Measurements from ENCODE around the gene FAM228B. TPM values are rescaled to one million over a fixed set of nuclear protein-coding genes. Genes with fewer than 3 reads are reported as not detected.

Gene FAM228B
- total RNA-seq, 1 donor from 2014 or later, result 9.7 TPM

GRCh38 chr2:24211408-24211807, 88.1 kb downstream of the FAM228B start:
- H3K27ac Mint-ChIP-seq (ENCODE audit: unreplicated experiment), result no peak overlapping the region

DNA sequence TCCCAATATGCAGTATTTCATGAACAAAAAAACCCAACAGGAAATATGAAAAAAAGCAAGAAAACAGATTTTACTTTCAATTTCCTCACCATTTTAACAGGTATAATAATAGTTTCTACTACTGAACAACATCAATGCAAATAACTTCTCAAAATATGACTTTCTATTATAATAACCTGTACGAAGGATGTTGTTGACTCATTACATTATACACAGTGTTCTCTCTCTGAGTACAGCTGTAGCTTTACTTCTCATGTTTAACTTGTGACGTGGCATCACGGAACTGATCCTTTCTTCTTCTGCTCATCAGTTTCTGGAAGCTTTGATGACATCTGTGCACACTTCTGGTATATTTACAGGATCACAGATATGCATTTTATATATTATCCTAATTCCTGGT, 91.6 kb downstream of the FAM228B start:
- TF ChIP-seq, protein P1, sequence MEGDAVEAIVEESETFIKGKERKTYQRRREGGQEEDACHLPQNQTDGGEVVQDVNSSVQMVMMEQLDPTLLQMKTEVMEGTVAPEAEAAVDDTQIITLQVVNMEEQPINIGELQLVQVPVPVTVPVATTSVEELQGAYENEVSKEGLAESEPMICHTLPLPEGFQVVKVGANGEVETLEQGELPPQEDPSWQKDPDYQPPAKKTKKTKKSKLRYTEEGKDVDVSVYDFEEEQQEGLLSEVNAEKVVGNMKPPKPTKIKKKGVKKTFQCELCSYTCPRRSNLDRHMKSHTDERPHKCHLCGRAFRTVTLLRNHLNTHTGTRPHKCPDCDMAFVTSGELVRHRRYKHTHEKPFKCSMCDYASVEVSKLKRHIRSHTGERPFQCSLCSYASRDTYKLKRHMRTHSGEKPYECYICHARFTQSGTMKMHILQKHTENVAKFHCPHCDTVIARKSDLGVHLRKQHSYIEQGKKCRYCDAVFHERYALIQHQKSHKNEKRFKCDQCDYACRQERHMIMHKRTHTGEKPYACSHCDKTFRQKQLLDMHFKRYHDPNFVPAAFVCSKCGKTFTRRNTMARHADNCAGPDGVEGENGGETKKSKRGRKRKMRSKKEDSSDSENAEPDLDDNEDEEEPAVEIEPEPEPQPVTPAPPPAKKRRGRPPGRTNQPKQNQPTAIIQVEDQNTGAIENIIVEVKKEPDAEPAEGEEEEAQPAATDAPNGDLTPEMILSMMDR (IDR thresholded peaks at IDR 0.05; ENCODE audit: insufficient read depth, low read depth, low read length), result no peak
- TF ChIP-seq EZH2 (IDR thresholded peaks at IDR 0.05; ENCODE audit: insufficient read depth, low read length), result no peak
- no peak overlapping the region for H3K4me3 ChIP-seq (ENCODE audit: insufficient read depth, low read depth, low read length)
- H3K4me1 ChIP-seq (ENCODE audit: insufficient read depth, low read length), result no peaks in the 10 kb centered on the region
- H3K9ac ChIP-seq (ENCODE audit: low read length), result no peak overlapping the region
- DNase-seq (ENCODE audit: low read depth) (no peak), FAIRE-seq (no peak)
- H3K4me3 Mint-ChIP-seq (ENCODE audit: unreplicated experiment), result no peak overlapping the region
- no peak overlapping the region for H3K27ac Mint-ChIP-seq (ENCODE audit: unreplicated experiment)
- H3K9me3 ChIP-seq (ENCODE audit: insufficient read depth, low read depth, low read length), result no peaks in the 10 kb centered on the region
- H3K27ac ChIP-seq (ENCODE audit: low read depth, low read length), result no peak overlapping the region
- H3K27me3 ChIP-seq (ENCODE audit: insufficient read depth, low read length), result no peaks in the 10 kb centered on the region
- H3K79me2 ChIP-seq (ENCODE audit: insufficient read depth, low read length), result no peaks in the 10 kb centered on the region
- H3K36me3 Mint-ChIP-seq (ENCODE audit: low read depth, unreplicated experiment), result peaks cover 23% of the 10 kb centered on the region
- H2AFZ ChIP-seq (ENCODE audit: low read depth, low read length), result no peak overlapping the region
- no peaks in the 10 kb centered on the region for H4K20me1 ChIP-seq (ENCODE audit: insufficient read depth, low read length)
- H3K4me2 ChIP-seq (ENCODE audit: low read length), result no peak overlapping the region
- no peaks in the 10 kb centered on the region for H3K27me3 Mint-ChIP-seq (ENCODE audit: low read depth, unreplicated experiment)
- H3K36me3 ChIP-seq (ENCODE audit: insufficient read depth, low read length), result no peaks in the 10 kb centered on the region
- H3K4me1 Mint-ChIP-seq (ENCODE audit: low read depth, unreplicated experiment), result no peaks in the 10 kb centered on the region
- no peaks in the 10 kb centered on the region for H3K9me3 Mint-ChIP-seq (ENCODE audit: unreplicated experiment)

More at GRCh38 chr2:24211408-24211807, 88.1 kb downstream of the FAM228B start:
- no peaks in the 10 kb centered on the region for H4K20me1 ChIP-seq (ENCODE audit: insufficient read depth, low read length)
- H3K36me3 ChIP-seq (ENCODE audit: insufficient read depth, low read length), result peaks cover 2% of the 10 kb centered on the region
- H3K4me1 ChIP-seq (ENCODE audit: insufficient read depth, low read length), result no peaks in the 10 kb centered on the region
- no peak for FAIRE-seq
- no peak overlapping the region for H3K9ac ChIP-seq (ENCODE audit: low read length)
- no peak overlapping the region for H3K4me3 ChIP-seq (ENCODE audit: insufficient read depth, low read depth, low read length)
- no peak overlapping the region for H3K27ac ChIP-seq (ENCODE audit: low read depth, low read length)
- H3K36me3 Mint-ChIP-seq (ENCODE audit: low read depth, unreplicated experiment), result peaks cover 36% of the 10 kb centered on the region
- no peaks in the 10 kb centered on the region for H3K27me3 ChIP-seq (ENCODE audit: insufficient read depth, low read length)
- no peaks in the 10 kb centered on the region for H3K9me3 Mint-ChIP-seq (ENCODE audit: unreplicated experiment)
- H3K4me2 ChIP-seq (ENCODE audit: low read length), result no peak overlapping the region
- H3K27me3 Mint-ChIP-seq (ENCODE audit: low read depth, unreplicated experiment), result peaks cover 1% of the 10 kb centered on the region
- H2AFZ ChIP-seq (ENCODE audit: low read depth, low read length), result no peak overlapping the region
- H3K4me1 Mint-ChIP-seq (ENCODE audit: low read depth, unreplicated experiment), result no peaks in the 10 kb centered on the region
- no peak for DNase-seq (ENCODE audit: low read depth)
- no peaks in the 10 kb centered on the region for H3K9me3 ChIP-seq (ENCODE audit: insufficient read depth, low read depth, low read length)
- TF ChIP-seq, protein P1 (IDR thresholded peaks at IDR 0.05; ENCODE audit: insufficient read depth, low read depth, low read length), result no peak
- TF ChIP-seq EZH2 (IDR thresholded peaks at IDR 0.05; ENCODE audit: insufficient read depth, low read length), result no peak
- no peak overlapping the region for H3K4me3 Mint-ChIP-seq (ENCODE audit: unreplicated experiment)
- no peaks in the 10 kb centered on the region for H3K79me2 ChIP-seq (ENCODE audit: insufficient read depth, low read length)

Other genes with a start within 250 kb of the FAM228B start
- gene ATAD2B, start 196.3 kb upstream of the FAM228B start, total RNA-seq, result 10.7 and 12.2 TPM in 2 replicates
- gene UBXN2A, start 183.0 kb upstream of the FAM228B start, total RNA-seq, result 19.9 and 22.2 TPM in 2 replicates
- 0.10 and 0.34 TPM in 2 replicates for gene MFSD2B, start 113.4 kb upstream of the FAM228B start, total RNA-seq
- gene WDCP, start 76.1 kb upstream of the FAM228B start, total RNA-seq, result 10.3 and 17.4 TPM in 2 replicates
- gene FKBP1B, start 73.7 kb upstream of the FAM228B start, total RNA-seq, result 16.8 and 19.4 TPM in 2 replicates
- gene SF3B6, start 47.1 kb upstream of the FAM228B start, total RNA-seq, result 105 and 106 TPM in 2 replicates
- 83.6 and 93.2 TPM in 2 replicates for gene TP53I3, start 38.6 kb upstream of the FAM228B start, total RNA-seq
- gene PFN4, start 135 bp upstream of the FAM228B start, total RNA-seq, result 0.48 and 0.64 TPM in 2 replicates
- not detected in 2 replicates for gene FAM228A, start 51.6 kb downstream of the FAM228B start, total RNA-seq
- 23.8 TPM in 2 replicates for gene ITSN2, start 237.1 kb downstream of the FAM228B start, total RNA-seq